8988T (cell line): ENCODE data around the gene NKPD1.
A peak's percentile ranks its signal among the peaks of the same experiment; 100 is the strongest.

ENCODE experiments used
- DNase-seq: peaks from one replicate; pipeline ENCODE4 v3.0.0; 2011

NKPD1 gene, protein sequence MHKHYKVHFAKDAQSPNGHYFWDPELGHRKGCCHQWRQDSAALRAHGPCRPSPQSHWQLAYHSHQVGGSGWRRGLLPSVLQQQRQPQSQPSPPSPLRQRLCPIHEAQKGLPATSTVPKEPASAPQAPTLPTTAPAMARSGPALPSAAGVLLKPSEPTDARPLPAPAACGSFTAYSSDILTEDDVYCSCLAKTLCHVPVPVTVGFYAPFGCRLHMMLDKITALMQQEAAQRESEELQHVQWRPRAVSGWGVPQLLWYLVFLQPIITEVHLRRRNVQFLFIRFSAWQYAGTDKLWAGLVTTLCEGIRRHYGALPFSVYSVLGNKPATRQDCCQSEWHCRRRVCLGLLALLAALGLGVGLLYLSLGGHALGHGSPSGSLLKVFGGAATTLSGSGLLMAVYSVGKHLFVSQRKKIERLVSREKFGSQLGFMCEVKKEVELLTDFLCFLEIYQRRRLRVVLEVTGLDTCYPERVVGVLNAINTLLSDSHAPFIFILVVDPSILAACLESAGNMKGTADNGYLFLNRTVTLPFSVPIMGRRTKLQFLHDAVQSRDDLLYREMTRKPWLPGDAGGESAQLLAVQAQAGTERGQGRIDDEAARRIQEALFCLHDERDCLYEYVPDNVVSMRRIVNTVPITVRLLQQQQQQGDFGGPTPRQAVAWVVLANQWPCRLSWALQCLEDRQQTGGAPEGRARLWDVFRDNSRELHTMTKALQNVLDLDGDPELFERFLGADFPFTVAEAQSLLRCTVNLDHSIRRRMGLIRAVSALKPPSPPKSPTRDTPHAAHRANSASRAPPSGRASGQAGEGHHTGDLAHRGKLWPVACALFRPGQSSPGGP

DNA sequence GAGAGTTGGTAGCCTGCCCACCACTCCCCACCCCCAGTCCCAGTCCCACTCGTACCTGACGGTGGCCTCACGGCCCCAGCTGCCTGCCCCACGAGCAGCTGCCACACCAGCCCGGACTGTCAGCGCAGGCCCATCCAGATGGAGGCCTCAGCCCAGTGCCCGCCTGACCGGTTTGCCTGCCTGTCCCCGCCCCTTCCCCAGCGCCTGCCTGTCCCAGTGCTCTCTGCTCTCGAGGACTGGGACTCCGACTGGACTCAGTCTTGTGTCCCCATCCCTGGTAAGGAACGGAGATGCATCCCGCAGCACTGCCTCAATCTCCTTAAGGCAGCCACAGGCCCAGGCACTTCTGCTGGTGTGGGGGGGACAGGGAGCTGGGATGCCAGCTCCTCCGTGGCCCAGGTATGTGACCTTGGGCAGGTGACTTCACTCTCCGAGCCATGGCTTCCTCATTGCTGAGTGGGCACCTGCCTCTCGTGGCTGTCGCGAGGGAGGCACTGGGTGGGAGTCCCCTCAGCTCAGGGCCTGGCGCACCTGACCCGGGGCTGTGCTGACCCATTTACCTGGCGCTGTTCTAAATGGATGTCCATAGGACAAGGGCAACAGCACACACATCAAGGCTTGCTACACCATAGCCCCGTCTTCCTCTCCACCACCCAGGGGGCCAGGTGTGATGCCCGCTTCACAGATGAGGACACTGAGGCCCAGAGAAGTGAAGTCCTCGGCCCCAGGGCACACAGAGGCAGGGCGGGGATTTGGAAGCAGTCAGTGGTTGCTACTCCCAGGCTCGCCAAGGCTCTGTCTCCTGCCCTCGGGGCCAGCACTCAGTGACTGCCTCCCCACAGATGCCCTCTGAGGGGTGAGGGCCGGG is at the start of gene NKPD1:
TSS of gene NKPD1 (minus strand) at position 113 of the 868 bp plus-strand sequence. CDS start 832 bp downstream, outside the sequence.
- DNase-seq: no peak

DNA sequence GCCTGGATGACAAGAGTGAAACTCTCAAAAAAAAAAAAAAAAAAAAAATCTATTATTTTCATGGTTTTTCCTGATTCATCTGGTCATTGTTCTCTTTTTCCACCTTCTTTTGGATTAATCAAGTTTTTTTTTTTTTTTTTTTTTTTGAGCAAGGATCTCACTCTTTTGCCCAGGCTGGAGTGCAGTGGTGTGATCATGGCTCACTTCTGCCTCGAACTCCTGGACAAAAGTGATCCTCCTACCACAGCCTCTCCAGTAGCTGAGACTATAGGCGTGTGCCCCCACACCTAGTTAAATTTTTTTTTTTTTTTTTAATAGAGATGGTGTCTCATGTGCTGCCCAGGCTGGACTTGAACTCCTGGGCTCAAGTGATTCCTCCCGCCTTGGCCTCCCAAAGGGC is 45.5 kb upstream of the NKPD1 start:
- no peak for DNase-seq

DNA sequence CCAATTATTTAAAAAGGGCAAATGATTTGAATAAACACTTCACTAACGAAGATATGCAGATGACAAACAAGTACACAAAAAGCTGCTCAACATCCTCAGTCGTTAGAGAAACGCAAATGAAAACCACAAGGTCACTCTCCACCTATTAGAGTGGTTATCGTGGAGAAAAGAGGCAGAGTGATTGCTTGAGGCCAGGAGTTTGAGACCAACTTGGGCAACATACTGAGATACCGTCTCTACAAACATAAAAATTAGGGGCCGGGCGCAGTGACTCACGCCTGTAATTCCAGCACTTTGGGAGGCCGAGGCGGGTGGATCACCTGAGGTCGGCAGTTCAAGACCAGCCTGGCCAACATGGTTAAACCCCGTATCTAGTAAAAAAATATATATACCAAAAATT is 45.0 kb upstream of the NKPD1 start:
- no peak for DNase-seq

DNA sequence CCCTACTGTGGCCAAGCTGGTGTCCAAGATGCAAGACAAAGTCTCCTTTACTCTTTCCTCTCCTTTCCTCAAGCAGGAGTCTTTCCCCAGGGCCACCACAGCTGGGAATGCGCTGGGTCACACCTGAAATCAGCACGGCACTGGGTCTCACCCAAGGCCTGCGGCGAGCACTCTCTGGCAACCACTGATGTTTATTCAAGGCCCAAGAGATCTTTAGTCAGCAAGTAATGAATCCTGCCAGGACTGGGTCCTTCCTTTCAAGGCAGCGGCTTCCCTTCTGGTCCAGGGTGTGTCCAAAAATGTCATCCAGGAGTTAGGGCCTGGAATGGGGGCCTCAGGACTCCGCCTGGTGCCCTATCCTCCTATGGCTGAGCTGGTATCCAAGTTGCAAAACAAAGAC is 41.9 kb upstream of the NKPD1 start:
- no peak for DNase-seq

DNA sequence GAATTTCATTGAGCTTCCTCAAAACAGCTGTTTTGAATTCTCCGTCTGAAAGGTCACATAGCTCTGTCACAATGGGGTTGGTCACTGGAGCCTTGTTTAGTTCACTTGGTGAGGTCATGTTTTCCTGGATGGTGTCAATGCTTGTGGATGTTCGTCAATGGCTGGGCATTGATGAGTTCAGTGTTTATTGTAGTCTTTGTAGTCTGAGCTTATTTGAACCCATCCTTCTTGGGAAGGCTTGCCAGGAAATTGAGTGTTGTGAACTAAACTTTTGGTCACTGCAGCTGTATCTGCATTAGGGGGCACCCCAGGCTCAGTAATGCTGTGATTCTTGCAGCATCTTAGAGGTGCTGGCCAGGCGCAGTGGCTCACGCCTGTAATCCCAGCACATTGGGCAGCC is 39.8 kb upstream of the NKPD1 start:
- DNase-seq: no peak

DNA sequence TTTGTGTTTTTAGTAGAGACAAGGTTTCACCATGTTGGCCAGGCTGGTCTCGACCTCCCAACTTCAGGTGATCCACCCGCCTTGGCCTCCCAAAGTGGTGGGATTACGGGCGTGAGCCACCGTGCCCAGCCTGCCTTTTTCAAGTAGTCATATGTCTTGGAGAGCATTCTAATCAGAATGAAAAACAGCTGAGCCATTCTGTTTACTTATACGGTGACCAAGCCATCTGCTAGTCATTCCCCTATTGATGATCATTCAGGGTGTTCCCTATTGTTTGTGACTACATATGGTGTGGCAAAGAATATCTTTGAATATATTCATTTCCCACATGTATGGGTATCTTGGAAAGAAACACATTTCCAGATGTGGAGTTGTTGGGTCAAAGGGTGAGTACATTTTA is 35.0 kb upstream of the NKPD1 start:
- no peak for DNase-seq

DNA sequence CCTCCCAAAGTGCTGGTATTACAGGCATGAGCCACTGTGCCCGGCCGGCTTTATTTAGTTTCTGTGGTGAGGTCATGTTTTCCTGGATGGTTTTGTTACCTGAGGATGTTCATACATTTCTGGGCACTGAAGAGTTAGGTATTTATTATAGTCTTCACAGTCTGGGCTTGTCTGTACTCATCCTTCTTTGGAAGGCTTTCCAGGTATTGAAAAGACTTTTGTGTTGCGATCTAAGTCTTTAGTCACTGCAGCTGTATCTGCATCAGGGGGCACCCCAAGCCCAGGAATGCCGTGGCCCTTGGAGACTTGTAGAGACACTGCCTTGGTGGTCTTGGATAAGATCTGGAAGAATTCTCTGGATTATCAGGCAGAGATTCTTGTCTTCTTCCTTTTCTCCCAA is 30.6 kb upstream of the NKPD1 start:
- DNase-seq: no peak

DNA sequence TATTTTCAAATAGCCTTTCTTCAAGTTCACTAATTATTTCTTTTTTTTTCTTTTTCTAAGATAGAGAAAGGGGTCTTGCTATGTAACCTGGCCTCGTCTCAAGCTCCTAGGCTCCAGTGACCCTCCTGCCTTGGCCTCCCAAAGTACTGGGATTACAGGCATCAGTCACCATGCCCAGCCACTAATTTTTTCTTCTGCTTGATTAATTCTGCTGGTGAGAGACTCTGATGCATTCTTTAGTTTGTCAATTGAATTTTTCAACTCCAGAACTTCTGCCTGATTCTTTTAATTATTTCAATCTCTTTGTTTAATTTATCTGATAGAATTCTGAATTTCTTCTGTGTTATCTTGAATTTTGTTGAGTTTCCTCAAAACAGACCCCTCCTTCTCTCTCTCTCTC is 29.2 kb upstream of the NKPD1 start:
- no peak for DNase-seq

DNA sequence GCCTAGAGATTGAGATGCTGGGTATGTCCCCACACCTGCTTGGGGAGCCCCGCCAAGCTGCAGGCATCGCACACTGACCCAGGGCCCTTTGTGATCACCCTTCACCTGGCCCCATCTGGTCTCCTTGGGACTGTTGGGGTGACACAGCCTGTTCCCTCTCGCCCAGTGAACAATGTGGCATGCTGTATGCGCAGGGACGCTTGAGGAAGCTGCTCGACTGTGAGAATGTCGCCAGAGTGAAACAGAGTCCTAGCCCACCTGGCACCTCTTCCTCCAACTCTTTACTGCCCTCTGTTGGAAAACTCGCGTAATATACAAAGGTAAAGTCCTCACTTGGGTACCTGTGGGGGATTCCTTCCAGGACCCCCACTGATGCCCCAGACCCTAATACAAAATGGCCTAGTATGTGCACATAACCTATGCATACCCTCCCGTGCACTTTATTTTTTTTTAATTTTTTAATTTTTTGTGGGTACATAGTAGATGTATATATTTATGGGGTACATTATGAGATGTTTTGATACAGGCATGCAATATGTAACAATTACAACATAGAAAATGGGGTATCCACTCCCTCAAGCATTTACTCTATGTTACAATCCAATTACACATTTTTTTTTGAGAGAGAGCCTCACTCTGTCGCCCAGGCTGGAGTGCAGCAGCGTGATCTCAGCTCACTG is 26.8 kb upstream of the NKPD1 start:
- no peak for DNase-seq

DNA sequence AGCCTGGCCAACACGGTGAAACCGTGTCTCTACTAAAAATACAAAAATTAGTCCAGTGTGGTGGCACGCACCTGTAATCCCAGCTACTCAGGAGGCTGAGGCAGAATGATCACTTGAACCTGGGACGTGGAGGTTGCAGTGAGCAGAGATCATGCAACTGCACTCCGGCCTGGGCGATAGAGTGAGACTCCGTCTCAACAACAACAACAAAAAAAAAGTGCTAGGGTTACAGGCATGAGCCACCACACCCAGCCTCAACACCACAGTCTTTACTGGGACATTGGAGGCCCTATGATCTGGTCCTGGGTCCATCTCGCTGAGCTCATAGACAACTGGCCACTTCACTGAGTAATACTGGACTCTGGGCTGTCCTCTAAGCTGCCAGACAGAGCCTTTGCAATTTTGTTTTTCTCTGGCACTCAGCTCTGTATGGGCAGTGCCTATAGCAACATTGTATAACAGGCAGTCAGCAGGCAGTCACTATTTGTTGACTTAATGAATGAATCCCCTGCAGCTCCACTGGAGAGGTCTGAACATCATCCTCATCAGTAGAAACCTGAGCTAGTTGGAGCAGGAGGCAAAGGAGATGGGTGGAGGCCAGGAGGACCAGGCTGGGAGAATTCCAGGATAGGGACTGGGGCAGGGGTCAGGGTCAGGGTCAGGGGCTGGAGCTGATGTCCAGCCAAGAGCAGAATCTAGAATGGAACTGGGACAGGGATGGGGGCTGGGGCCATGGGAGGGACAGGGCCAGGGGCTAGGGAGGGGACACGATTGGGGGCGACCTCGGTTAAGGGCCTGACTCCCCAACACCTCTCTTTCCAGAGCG is 25.9 kb upstream of the NKPD1 start:
- DNase-seq: no peak

DNA sequence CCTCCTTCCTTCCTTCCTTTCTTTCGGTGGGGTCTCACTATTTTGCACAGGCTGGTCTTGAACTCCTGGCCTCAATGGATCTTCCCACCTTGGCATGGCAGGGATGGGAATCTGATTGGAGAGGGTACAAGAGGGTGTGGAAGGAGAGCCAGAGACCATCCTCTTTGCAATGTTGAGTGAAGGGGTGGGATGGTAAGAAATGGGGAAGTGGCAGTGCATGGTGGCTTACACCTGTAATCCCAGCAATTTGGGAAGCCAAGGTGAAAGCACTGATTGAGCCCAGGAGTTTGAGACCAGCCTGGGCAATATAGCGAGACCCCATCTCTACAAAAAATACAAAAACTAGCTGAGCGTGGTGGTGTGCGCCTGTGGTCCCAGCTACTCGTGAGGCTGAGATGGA is 23.3 kb upstream of the NKPD1 start:
- DNase-seq: no peak

DNA sequence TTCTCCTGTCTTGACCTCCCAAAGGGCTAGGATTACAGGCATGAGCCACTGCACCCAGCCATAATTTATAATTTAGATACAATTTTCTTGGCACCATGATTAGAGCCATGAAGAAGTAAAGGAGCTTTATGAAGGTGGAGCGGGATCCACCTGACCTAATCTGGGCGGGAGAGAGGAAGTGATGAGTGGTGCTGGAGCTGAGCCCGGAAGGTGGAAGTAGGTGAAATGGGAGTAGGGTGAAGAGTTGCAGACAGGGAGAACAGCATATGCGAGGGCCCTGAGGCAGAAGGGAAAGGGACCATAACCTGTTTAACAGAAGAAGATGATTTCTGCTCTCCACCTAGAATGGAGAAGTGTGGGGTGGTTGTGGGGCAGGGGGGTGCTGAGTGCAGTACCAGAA is 22.0 kb upstream of the NKPD1 start:
- no peak for DNase-seq

DNA sequence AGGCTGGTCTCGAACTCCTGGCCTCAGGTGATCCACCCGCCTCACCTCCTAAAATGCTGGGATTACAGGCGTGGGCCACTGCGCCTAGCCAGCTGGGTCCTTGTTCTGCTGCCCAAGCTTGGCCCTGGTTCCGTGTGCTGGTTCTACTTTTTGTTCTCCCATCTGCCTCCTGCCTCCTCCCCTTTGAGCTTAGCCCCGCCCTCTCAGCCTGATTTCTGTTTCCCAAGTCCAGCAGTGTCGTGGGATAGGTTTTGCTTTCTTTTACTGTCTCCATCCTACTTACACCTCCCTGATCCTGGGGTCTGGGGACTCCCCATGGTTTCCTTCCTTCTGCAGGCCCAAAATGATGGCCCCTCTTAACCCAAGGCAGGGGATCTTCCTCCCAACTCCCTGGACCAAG is 20.2 kb upstream of the NKPD1 start:
- DNase-seq: no peak

DNA sequence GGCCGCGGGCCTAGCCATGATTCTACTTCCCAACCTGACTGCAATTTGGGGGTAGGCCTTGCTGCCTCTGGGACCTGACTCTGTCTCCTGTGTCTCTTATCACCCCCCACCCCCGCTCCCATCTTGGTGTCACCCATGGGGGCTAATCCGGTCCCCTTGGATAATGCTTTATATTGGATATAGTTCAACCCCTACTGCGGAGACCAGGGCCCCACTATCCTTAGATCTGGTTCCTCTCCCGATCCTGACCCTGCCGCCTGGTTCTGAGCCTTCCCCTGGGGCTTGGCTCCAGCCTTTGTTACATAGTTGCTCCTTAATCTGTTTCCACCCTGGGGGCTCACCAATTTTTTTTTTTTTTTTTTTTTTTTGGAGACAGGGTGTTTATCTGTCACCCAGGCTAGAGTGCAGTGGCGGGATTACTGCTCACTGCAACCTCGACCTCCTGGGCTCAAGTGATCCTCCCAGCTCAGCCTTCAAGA is 19.1 kb upstream of the NKPD1 start:
- DNase-seq: no peak

DNA sequence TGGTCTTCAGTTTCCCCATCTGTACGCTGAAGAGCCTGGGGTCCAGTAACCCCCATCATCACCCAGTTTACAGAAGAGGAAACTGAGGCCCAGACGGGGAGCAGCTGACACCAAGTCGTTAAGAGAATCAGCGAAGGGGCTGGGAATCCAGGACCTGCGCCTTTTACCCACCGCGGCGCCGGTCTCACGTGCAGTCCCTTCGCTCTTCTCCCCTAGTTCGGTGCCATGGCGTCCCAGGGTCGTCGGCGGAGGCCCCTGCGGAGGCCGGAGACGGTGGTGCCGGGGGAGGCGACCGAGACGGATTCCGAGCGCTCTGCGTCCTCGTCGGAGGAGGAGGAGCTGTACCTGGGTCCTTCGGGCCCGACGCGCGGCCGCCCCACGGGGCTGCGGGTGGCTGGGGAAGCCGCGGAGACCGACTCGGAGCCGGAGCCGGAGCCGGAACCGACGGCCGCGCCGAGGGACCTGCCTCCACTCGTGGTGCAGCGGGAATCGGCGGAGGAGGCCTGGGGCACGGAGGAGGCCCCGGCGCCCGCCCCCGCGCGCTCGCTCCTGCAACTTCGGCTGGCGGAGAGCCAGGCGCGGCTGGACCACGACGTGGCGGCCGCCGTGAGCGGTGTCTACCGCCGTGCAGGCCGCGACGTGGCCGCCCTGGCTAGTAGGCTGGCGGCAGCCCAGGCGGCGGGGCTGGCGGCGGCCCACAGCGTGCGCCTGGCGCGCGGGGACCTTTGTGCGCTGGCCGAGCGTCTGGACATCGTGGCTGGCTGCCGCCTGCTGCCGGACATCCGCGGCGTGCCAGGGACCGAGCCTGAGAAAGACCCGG is 18.5 kb upstream of the NKPD1 start:
- no peak for DNase-seq

DNA sequence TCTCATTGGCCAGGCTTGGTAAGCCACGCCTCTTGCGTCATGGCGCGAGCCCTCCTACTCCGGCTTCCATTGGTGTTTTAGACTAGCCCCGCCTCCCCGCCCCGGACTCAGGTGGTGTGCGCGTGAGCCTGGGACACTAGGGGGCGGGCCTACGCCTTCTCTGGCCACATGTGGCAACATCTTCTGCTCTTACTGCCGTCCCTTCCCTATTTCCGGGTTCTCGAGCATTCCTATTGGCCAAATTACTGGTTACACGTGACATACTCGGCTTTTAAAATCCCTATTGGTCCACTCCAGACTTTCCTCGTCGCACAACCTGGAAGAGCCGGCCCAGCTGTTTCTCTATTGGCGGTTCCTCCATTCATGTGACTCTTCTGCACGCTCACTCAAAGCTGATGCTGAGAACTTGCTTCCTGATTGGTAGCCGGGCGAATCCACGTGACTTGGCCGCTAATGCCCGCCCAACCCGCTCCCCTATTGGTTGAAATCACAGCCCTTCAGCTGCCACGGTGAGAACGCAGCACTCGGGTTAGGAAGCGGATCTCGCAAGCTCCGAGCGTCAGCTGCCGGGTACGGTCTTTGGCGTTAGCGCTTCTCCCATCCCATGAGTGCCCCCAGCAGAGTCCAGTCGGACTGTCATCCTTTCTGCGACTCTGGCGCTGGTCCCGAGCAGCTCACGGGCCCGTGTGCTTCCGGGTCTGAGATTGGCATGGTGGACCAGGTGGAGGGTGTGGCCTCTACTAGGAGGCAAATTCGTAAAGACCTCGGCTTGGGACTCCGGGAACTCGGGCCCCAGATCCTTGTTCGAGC is 17.7 kb upstream of the NKPD1 start, which contains the start of gene BLOC1S3:
TSS of gene BLOC1S3 (plus strand) at position 523 of the 810 bp plus-strand sequence. CDS start 513 bp downstream, outside the sequence.
- peak; percentile 84 for DNase-seq

DNA sequence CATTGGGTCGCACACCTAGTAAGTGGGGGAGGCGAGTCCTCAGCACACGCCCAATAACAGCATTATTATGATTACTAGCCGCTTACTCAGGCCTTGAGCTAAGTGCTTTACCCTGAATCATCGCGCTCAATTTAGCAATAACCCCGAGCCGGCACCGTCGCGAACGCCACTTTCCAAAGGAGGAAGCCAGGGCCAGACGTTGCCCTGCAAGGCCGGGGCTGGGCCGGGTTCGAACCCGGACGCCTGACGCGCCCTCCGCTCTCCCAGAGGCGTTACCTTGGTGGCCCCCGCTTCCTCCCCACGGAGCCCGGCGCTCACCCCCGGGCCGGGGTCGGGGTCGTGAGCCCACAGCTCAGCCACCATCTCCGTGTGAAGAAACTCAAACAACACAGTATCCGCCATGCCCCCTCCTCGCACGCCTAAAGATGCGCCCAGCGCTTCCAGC is 17.1 kb upstream of the NKPD1 start, which contains the start of gene TRAPPC6A:
TSS of gene TRAPPC6A (minus strand) at position 421 of the 445 bp plus-strand sequence. CDS start at position 402, 19 bp downstream.
- DNase-seq: no peak

DNA sequence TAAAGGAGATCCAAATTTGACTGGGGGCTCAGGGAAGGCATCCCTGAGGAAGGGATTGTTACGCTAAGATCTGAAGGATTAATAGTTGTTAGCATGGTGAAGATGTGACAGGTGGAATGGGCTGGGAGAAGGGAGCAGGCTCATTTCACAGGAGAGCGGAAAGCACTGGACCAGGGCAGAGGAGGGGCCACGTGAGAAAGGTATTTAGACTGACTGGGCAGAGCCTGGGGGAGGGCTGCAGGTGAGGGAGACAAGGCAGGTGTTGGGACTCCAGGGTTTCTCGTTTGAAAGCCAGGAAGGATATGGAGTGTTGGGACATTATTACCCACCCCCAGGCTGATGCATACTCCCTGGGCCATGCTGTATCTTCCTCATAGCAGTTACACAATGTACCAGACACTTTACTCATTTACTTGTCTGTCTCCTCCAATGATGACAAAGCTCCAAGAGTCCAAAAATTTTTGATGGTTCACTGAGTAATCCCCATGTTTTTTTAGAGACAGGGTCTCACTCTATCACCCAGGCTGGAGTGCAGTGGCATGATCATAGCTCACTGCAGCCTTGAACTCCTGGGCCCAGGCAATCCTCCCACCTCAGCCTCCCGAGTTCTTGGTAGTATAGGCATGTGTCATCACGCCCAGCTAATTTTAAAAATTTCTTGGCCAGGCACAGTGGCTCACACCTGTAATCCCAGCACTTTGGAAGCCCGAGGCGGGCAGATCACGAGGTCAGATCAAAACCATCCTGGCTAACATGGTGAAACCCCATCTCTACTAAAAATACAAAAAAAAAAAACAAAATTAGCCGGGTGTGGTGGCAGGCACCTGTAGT is 14.9 kb upstream of the NKPD1 start:
- DNase-seq: no peak
